Right kidney (tissue), 1 donor: ENCODE data around the gene FAM20B.

Source experiments
- DNase-seq: peaks from one replicate; pipeline ENCODE4 v3.0.0-alpha.2; 2016

FAM20B gene

GRCh38 chr1:179047636-179047997 is 21.9 kb downstream of the FAM20B start:
- no peak for DNase-seq

- no peak for DNase-seq
Observed at GRCh38 chr1:179048339-179049124, 22.8 kb downstream of the FAM20B start.

GRCh38 chr1:179052776-179053175 is 27.1 kb downstream of the FAM20B start:
- DNase-seq = no peak

- no peak for DNase-seq
Observed at GRCh38 chr1:179053486-179053885, 27.8 kb downstream of the FAM20B start.

GRCh38 chr1:179055937-179056336 is 30.2 kb downstream of the FAM20B start:
- DNase-seq = no peak

- no peak for DNase-seq
Observed at GRCh38 chr1:179058487-179059483, 33.1 kb downstream of the FAM20B start.

GRCh38 chr1:179061360-179062282 is 35.9 kb downstream of the FAM20B start:
- no peak for DNase-seq

GRCh38 chr1:179066471-179066870 is 40.8 kb downstream of the FAM20B start:
- no peak for DNase-seq

- no peak for DNase-seq
Observed at GRCh38 chr1:179077396-179077795, 51.7 kb downstream of the FAM20B start.

GRCh38 chr1:179079113-179079761 is 53.5 kb downstream of the FAM20B start:
- peak; percentile 36 for DNase-seq

GRCh38 chr1:179080866-179081686 is 55.4 kb downstream of the FAM20B start:
- no peak for DNase-seq

- peak; percentile 90 for DNase-seq
Observed at GRCh38 chr1:179081687-179082332, 56.1 kb downstream of the FAM20B start, which contains the start of gene TOR3A. Gene TOR3A, plus strand, starts transcription at chr1:179082070. Its CDS starts 59 bp downstream, at chr1:179082129.

GRCh38 chr1:179082333-179082998 is 56.8 kb downstream of the FAM20B start:
- DNase-seq = peak; percentile 64

GRCh38 chr1:179082999-179083335 is 57.3 kb downstream of the FAM20B start:
- no peak for DNase-seq

- DNase-seq = no peak
Observed at GRCh38 chr1:179083533-179083932, 57.8 kb downstream of the FAM20B start.

GRCh38 chr1:179087665-179088064 is 62.0 kb downstream of the FAM20B start:
- no peak for DNase-seq

- no peak for DNase-seq
Observed at GRCh38 chr1:179089827-179090482, 64.3 kb downstream of the FAM20B start.

GRCh38 chr1:179090522-179090921 is 64.8 kb downstream of the FAM20B start:
- DNase-seq = no peak

GRCh38 chr1:179090923-179091322 is 65.2 kb downstream of the FAM20B start:
- no peak for DNase-seq
